IPS-15b (cell line): ENCODE measurements around the gene AHCYL2.
"Not testable (repeated sequence)": the region's sequence is repeated elsewhere in the genome, so short reads cannot be mapped to it uniquely, and the experiment has no call there.

ENCODE experiments used
- H3K27me3 ChIP-seq: one replicate; pipeline ENCODE4 v1.6.1; 2013; ENCODE audit warnings: low read length; ENCODE audit not compliant: control insufficient read depth, insufficient read depth
- H3K36me3 ChIP-seq: one replicate; pipeline ENCODE4 v1.6.1; 2013; ENCODE audit warnings: low read length; ENCODE audit not compliant: control insufficient read depth, insufficient read depth
- H3K4me1 ChIP-seq: one replicate; pipeline ENCODE4 v1.6.1; 2013; ENCODE audit warnings: mild to moderate bottlenecking, low read length; ENCODE audit not compliant: control insufficient read depth, insufficient read depth
- H3K4me3 ChIP-seq: one replicate; pipeline ENCODE4 v1.5.1; 2013; ENCODE audit warnings: low read depth, low read length
- H3K9ac ChIP-seq: one replicate; pipeline ENCODE4 v1.6.1; 2013; ENCODE audit warnings: low read depth, mild to moderate bottlenecking, low read length
- H3K9me3 ChIP-seq: one replicate; pipeline ENCODE4 v1.6.1; 2013; ENCODE audit warnings: mild to moderate bottlenecking, low read length; ENCODE audit not compliant: control insufficient read depth, insufficient read depth

AHCYL2 gene

GRCh38 chr7:129394982-129395914, 170.4 kb downstream of the AHCYL2 start:
- H3K9ac ChIP-seq: no peak overlapping the region
- H3K4me1 ChIP-seq: no peaks in the 10 kb centered on the region
- no peaks in the 10 kb centered on the region for H3K9me3 ChIP-seq
- no peaks in the 10 kb centered on the region for H3K36me3 ChIP-seq
- H3K27me3 ChIP-seq: no peaks in the 10 kb centered on the region
- no peak overlapping the region for H3K4me3 ChIP-seq

- H3K4me3 ChIP-seq: no peak overlapping the region
- no peaks in the 10 kb centered on the region for H3K9me3 ChIP-seq
- no peak overlapping the region for H3K9ac ChIP-seq
- no peaks in the 10 kb centered on the region for H3K27me3 ChIP-seq
- peaks cover 6% of the 10 kb centered on the region for H3K4me1 ChIP-seq
- peaks cover 4% of the 10 kb centered on the region for H3K36me3 ChIP-seq
Measured at GRCh38 chr7:129401228-129401966, 176.6 kb downstream of the AHCYL2 start.

GRCh38 chr7:129401967-129402860, 177.4 kb downstream of the AHCYL2 start:
- Histone ChIP-seq H3K9ac (no peak overlapping the region), H3K4me3 (no peak overlapping the region), H3K27me3 (no peaks in the 10 kb centered on the region), H3K36me3 (peaks cover 4% of the 10 kb centered on the region), H3K4me1 (peaks cover 6% of the 10 kb centered on the region), H3K9me3 (no peaks in the 10 kb centered on the region)

GRCh38 chr7:129405527-129405926, 180.7 kb downstream of the AHCYL2 start:
- Histone ChIP-seq H3K27me3 (no peaks in the 10 kb centered on the region), H3K36me3 (peaks cover 4% of the 10 kb centered on the region), H3K9ac (no peak overlapping the region)

GRCh38 chr7:129410238-129410637, 185.4 kb downstream of the AHCYL2 start:
- not testable (repeated sequence) for H3K36me3 ChIP-seq, H3K4me1 ChIP-seq, H3K27me3 ChIP-seq, H3K9me3 ChIP-seq, H3K4me3 ChIP-seq, H3K9ac ChIP-seq

More at GRCh38 chr7:129405527-129405926, 180.7 kb downstream of the AHCYL2 start:
- H3K9me3 ChIP-seq: no peaks in the 10 kb centered on the region
- H3K4me1 ChIP-seq: peaks cover 6% of the 10 kb centered on the region
- no peak overlapping the region for H3K4me3 ChIP-seq

GRCh38 chr7:129412501-129412900, 187.7 kb downstream of the AHCYL2 start:
- no peaks in the 10 kb centered on the region for H3K27me3 ChIP-seq
- no peaks in the 10 kb centered on the region for H3K9me3 ChIP-seq
- no peak overlapping the region for H3K9ac ChIP-seq
- H3K4me1 ChIP-seq: no peaks in the 10 kb centered on the region
- no peaks in the 10 kb centered on the region for H3K36me3 ChIP-seq
- H3K4me3 ChIP-seq: no peak overlapping the region

- Histone ChIP-seq H3K4me1 (no peaks in the 10 kb centered on the region), H3K27me3 (no peaks in the 10 kb centered on the region), H3K36me3 (no peaks in the 10 kb centered on the region)
Measured at GRCh38 chr7:129417073-129417472, 192.2 kb downstream of the AHCYL2 start.

GRCh38 chr7:129421717-129422250, 197.0 kb downstream of the AHCYL2 start:
- H3K36me3 ChIP-seq: no peaks in the 10 kb centered on the region

More at GRCh38 chr7:129417073-129417472, 192.2 kb downstream of the AHCYL2 start:
- Histone ChIP-seq H3K9ac (no peak overlapping the region), H3K4me3 (no peak overlapping the region), H3K9me3 (no peaks in the 10 kb centered on the region)

GRCh38 chr7:129422727-129423126, 197.9 kb downstream of the AHCYL2 start:
- H3K4me1 ChIP-seq: no peaks in the 10 kb centered on the region
- no peaks in the 10 kb centered on the region for H3K9me3 ChIP-seq
- H3K36me3 ChIP-seq: no peaks in the 10 kb centered on the region
- H3K4me3 ChIP-seq: no peak overlapping the region
- no peaks in the 10 kb centered on the region for H3K27me3 ChIP-seq
- no peak overlapping the region for H3K9ac ChIP-seq

More at GRCh38 chr7:129421717-129422250, 197.0 kb downstream of the AHCYL2 start:
- H3K4me3 ChIP-seq: no peak overlapping the region
- no peaks in the 10 kb centered on the region for H3K27me3 ChIP-seq
- no peaks in the 10 kb centered on the region for H3K9me3 ChIP-seq
- H3K4me1 ChIP-seq: no peaks in the 10 kb centered on the region
- H3K9ac ChIP-seq: no peak overlapping the region

GRCh38 chr7:129423700-129424410, 199.0 kb downstream of the AHCYL2 start:
- H3K9ac ChIP-seq: no peak overlapping the region
- H3K4me3 ChIP-seq: no peak overlapping the region
- H3K4me1 ChIP-seq: no peaks in the 10 kb centered on the region
- H3K9me3 ChIP-seq: no peaks in the 10 kb centered on the region
- H3K27me3 ChIP-seq: no peaks in the 10 kb centered on the region
- no peaks in the 10 kb centered on the region for H3K36me3 ChIP-seq
